ENCODE data around the gene TBX5.

TBX5 gene

GRCh38 chr12:114314974-114315720, 90.8 kb downstream of the TBX5 start:
- DNase-seq: no peak

GRCh38 chr12:114314403-114314802, 91.5 kb downstream of the TBX5 start:
- DNase-seq: no peak

GRCh38 chr12:114313910-114314309, 92.0 kb downstream of the TBX5 start:
- DNase-seq: no peak

- no peak for DNase-seq
Measured at GRCh38 chr12:114311974-114312373, 94.0 kb downstream of the TBX5 start.

- DNase-seq: no peak
Measured at GRCh38 chr12:114306646-114307045, 99.3 kb downstream of the TBX5 start.

GRCh38 chr12:114305446-114305845, 100.5 kb downstream of the TBX5 start:
- no peak for DNase-seq
